Activated T-helper 9 cell treated with anti-CD3 and anti-CD28 coated beads, Interleukin-2, amount 50 U/mL, for 16 hours (primary cell): ENCODE measurements around the gene ALK.

ENCODE experiments used
- DNase-seq: peaks from one replicate; pipeline ENCODE4 v3.0.0-alpha.2; 2020; ENCODE audit warnings: low read depth

The ALK gene

DNA sequence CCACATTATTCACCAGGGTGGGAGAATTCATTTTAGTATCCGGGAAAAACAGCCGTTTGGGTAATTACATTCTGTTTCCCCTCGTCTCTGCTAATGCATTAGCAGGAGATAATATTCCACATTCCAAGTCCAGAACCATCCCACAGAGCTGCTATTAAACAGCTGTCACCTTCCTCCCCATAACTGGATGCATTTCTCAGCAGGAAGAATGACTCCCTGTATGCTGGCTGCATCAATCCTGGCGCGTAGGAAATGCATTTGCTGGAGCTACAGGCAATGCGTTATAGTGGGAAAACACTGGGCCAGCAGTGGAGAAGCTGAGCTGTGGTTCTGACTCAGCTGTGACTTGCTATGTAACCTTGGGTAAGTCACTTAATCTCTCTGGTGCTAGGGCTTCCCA, 560.2 kb downstream of the ALK start:
- no peak for DNase-seq

DNA sequence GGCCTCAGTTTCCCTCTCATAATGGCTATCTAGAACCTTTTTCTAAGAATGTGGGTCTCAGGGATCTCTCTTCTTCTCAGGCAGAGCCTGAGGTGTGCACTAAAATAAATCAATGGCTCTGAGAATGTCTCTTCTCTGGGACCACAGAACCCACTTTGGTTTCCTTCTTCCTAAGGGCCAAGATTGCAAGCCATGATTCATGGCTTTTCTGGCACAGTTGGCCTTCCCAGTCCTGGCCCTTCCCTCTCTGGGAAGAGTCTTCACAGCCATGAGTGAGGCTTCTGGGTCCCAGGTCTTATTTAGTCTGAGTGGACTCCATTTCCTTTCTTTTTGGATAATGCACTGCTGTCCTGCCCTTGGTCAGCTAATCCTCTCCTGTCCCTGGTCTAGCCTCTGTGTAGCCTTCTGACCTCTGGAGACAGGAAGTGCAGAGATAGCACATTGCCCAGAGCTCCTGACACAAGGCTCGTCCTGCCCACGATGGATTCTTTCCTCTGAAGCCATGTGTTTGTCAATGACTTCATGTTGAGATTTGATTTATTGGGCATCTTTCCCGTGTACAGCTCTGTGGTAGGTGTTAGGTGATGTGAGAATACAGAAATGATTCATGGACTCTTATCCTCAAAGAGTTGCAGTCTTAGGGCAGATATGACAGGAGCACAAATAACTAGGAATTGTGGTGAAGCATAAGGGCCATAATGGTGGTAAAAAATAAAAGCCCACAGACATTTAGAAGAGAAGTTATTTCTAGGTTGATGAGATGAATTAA, 561.2 kb downstream of the ALK start:
- DNase-seq, result no peak

DNA sequence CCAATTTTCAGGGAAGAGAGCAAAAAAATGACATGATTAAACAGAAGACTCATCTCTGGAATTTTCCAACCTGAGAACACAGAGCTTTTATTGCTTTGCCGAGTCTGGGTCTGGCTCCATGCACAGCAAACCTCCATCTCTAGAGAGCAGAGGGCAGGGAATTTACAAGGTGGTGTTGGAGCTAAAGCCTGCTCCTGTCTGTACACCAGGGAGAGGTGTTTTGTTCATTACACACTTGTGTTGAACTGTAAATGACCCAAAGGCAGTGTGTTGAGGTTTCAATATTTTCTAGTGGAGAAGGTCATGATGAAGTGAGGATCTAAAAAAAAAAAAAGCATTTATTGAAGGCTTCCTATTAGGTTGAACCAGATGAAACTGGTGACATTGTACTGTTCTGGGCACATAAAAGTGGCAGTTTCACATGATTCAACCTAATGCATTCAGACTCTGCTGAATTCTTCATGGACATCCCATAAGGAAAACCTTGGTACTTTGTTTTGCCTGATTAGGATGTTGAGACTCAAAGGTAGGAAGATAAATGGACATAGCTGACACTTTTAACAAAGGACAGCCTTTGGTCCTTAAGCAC, 567.9 kb downstream of the ALK start:
- no peak for DNase-seq

DNA sequence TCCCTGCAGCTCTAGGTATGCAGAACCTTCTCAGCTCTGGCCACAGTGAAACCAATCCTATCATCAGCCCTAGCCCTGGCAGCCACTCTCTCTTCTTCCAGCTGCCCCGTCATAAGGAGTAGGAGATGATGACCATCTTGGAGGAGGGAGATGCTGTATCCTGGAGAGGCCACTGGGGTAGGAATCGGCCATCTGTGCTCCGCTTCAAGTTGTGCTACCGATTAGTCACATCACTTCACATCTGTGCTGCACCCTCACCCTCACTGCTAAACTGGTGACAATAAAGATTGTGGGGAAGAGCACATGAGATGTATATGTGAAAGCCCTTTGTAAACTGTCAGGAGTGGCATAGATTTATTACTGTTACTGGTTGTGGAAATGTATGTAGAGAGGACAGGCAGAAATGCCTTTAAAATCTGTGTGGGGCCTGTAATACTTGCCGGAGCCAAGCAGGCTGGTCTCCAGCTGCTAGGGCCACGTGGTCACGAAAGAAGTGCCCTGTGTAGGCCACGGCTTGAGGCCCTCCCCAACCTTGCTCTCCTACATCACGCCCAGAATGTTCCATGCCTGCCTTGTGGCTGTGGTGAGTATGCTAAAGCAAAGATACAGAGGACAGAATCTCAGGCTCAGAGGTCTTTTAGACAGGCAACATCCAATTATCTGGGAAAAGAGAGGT, 569.3 kb downstream of the ALK start:
- no peak for DNase-seq

DNA sequence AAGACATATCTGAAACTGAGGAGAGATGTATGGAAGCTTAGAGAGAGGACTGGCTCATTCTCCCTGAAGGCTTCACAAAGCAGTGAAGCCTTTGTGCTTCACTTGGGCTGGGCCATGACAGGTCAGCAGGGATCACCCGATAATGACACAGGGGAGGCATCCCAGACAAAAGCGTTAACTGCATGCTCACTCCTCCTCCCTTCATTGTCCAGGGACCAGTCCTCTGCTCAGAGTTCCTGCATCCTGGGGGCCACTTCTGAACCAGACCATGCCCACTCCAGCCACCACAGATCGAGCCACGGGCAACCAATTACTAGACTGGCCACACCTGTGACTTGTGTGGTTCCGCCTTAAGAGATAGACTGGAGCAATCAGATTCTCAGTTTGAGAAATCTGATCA, 570.1 kb downstream of the ALK start:
- DNase-seq, result no peak

DNA sequence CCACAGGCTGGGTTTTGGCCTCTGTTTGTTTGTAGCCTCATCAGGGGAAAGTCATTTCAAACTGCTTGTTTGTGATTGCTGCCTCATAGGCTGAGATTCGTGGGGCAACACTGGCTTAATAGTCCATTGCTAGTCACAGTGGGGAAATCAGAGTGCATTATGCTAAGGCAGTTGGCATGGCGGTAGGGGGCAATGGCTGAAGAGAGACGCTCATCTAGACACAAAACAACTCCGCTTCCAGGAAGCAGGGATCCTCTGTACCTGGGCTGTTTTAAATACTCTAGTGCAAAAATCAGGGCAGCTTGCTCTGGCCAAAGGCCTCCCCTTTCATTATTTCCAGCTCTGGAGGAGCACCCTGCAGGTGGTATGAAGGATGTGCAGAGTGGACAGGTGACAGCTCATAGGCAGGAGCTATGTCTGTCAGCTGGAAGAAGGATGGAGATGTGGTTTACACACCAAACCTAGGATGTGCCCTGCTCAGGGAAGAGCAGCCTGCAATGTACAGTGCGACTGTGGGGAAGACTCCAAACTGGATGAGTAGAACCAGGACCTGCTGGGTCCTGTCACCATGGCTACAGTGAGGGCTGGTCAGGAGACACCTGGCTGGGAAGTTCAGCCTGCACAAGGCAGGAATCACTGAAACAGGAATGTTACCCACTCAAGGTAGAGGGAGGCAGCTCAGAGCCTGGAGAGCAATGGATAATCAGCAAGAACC, 571.9 kb downstream of the ALK start:
- no peak for DNase-seq

DNA sequence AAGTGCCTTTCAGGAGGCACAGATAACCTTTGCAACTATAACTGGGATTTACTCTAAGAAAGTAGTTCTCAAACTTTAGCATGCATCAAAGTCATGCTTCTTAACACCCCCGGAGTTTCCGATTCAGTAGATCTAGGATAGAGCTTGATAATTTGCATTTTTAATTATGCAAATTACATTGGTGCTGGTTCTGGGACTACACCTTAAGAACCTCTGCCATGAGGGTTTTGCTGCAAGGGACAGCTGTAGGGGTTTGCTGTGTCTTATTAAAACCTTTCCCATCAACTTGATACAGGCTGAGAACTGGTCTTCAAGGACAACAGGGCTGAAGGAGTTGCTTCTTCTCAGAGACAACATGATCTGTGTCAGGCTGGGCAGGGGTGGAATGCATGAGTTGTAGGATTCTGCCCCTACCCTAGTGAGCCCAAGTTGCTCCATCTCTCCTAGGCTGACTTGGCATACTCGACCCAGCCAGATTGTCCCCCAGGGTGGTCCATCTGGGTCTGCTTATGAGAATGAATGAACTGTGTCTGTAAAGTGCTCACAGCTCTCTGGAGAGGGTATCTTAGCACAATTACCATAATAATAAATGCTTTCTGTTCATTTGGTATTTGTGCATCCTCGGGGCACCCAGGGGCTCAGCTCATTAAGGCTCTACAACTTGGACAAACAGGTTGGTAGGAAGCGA, 573.5 kb downstream of the ALK start:
- DNase-seq, result no peak

DNA sequence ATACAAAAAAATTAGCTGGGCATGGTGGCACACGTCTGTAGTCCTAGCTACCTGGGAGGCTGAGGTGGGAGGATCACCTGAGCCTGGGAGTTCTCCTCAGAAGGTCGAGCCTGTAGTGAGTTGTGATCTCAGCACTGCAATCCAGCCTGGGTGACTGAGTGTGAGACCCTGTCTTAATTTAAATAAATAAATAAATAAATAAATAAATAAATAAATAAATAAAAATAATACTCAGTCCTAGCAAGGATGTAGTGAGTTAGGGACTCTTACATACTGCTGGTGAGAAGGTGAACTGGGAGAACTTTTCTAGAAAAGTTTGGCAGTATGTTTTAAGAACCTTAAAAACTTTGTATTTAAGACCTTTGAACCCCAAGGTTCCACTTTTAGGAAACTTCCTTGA, 576.1 kb downstream of the ALK start:
- no peak for DNase-seq

DNA sequence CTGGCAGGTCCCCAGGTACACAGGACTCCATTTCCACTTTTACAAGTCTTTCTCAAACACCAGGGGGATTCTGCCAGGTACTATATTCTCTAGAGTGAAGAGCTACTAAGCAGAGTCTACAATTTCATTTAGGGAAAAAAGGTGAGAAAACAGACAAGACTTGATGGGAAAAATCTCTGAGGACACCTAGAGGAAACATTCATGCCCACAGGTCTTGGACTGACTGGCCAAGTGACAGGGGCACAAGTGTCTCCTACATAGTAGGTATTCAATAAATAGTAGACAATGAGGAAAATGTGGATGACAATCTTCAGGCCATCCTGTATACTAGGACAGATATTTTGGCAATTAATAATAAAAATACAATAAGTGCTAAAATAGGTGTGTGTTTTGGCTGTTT, 577.6 kb downstream of the ALK start:
- no peak for DNase-seq

DNA sequence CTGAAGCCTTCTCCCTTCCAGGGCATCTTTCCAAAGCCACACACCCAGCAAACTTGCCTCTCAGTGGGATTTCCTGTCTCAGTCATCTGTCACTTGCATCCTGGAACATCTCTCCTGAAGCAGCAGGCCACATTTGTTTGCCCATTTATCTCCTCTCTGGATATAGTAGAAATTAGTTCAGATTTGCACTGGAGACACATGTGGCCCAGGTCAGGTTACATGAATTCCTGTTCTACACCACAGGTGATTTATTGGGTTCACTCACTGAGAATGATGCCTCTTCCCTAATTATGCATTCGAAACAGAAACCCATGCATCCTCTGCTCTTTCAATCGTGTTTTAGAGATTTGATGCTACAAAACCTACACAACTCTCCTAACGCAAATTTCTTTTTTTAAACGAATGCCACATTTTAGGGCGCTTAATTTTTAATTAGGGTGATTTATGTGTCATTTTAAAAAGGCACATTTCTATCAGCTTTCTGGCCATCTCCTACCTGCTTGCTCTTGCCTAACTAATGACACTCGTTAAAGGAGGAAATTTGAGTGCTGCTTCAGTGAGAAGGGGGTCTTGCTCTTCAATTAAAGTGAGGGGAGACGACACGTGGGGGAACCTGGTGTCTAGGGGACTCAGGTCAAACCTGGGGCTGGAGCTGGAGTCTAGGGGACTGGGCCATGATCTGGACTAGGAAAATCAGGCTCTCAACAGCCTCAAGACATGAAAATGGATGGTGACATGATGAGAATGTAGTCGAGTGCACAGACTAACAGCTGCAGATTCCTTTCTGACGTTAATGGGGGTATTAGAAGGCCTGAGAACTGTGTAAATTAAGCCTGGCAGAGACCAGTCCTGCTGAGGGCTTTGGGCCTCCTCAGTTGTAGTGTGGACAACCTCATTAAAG, 584.8 kb downstream of the ALK start:
- no peak for DNase-seq

DNA sequence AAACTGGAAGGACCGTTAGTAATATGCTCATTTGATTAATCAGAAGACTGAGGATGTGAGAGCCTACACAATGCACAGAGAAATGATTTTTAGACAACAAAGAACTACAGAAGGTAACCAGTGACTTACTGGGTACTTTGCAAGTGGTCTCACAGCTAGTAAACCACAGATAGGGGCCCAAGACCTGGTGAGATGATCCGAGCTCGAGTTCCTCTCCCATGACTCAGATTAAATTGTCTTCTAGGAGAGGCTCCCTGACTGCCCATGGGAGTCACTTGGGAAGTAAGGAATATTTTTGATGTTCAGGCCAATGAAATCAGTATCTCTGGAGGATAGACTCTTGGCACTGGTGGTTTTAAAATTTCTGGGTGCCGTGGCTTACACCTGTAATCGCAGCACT, 586.0 kb downstream of the ALK start:
- no peak for DNase-seq

DNA sequence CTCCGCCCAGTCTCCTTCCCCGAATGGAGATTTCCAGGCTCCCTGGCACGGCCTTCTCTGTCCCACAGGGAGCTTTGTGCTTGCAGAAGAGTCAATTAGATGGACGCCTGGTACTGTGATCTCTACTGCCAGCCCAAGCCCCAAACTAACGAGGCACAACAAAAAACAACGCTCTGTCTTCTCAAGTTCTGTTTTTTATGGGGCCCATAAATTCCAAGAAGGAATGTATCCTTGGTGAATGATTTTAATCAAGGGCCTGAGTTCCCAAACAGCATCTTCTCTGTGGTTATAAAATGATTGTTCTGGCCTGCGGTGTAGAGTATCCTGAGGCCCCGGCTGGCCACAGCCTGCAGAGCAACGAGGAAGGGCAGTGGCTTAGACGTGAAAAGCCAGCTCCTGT, 586.7 kb downstream of the ALK start:
- DNase-seq, result no peak

DNA sequence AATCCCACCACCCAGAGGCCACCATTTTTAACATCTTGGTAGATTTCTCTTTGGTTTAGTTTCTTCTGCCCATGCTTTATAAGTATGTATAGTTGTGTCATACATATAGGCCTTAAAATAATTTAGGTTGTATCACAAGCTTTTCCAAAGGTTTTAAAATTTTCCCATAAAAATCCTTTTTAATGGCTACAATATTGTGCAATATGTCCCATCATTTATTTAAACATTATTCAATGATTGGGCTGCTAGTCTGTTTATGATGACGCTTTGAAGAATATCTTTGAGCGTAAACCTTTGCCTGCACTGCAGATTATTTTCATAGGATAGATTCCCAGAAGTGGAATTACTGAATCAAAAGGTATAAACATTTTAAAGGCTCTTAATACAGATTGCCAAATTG, 588.8 kb downstream of the ALK start:
- no peak for DNase-seq

DNA sequence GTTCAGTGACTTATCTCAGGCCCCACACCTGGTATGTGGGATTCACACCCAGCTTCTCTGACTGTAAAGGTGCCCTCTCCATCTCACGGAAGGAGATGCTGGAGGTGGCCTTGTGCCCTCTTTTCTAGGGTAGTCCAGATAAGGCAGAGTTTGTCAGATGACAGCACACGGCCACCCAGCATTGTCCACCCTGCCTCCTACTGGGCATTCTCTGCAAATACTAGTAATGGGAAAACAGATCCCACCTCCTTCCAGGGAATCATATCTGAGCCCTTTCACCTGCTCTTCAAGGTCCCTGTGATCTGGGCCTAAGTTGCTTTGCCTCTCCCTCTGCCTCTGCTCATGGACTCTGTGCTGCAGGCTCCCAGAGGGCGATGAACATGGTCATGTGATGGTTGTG, 591.5 kb downstream of the ALK start:
- DNase-seq, result no peak

DNA sequence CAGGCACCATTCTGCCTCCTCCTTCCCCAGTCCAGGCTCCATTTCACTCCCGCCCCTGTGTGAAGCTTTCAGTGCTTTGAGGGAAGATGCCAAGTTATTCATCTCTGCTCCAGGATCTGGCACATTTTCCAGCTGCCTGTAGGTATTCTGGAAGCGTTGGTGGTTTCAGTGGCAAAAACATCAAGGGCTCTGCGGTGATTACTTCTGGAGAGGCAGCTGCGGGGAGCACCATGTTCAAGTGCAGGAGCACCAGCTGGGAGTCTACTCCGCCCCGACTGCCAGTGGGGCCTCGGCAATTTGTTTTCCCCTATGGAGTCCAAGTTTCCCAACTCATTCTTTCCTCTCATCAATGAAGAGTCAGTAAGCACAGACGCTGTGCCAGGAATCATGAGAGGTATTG, 594.5 kb downstream of the ALK start:
- no peak for DNase-seq

DNA sequence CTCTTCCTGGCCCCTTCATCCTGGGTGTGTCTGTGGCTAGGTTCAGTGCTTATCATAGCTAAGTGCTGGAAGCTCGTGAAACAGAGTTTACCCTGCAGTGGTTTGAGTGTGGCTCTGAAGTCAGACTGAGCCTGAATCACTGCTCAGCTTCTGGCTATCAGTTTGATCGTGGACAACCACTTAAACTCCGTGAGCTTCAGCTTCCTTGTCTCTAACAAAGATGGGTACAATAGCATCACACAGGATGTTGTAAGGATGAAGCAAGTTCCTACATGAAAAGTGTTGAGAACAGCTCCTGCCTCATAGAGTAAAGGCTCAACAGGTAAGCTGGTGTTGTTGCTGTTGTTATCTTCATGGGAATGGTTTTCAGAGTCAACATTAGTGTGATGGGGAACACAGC, 595.8 kb downstream of the ALK start:
- no peak for DNase-seq

DNA sequence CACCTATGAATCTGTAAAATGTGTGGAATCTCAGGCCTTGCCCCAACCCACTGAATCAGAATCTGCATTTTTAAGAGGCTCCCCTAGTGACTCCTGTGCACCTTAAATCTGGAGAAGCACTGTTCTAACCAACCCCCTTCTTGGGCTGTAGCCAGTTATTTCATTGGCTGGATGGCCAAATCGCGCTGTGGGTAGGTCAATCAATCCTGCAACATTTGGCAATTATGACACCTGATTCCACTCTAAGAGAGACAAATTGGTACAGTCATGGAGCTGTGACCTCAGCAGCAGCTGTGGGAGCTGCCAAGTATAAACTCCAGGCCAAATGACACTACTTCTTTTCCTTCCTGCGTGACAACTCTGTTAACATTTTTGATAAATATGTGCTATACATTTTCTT, 597.4 kb downstream of the ALK start:
- no peak for DNase-seq

DNA sequence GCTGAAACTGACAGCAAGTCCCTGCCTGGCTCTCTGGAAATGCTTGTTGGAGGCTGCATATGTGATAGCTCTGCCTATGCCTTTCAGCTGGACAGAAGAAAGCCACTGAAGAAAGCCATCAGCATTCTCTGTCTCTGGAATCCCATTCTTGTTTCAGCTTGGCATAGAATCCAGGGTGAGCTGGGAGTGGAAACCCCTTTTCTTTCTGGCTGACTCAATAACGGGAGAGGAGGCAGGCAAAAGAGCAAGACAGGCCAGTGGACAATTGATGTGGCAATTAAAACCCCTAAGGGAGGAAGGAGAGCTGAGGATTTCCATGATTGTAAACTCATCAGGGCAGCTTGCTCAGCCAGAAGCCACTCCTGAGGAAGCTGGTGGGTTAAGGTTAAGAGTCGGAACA, 598.1 kb downstream of the ALK start:
- DNase-seq, result no peak

DNA sequence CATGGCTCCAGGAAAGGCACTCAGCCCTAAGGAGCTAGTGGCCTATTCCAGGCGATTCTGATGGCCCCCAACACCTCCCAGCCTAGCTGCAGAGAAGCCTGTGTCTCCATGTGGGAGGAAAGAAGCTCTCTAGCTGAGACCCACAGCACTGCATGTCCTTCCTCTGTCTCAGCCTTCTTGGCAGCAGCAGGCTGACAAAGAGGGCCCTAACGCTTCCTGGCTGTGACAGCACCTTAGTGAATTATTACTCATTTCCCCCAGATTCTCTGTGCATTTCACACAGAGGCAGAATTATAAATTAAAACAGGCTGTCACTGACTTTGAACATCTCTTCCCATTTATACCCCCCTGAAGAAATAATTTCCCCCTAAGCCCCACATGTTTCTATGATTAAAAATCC, 599.4 kb downstream of the ALK start:
- DNase-seq, result no peak

DNA sequence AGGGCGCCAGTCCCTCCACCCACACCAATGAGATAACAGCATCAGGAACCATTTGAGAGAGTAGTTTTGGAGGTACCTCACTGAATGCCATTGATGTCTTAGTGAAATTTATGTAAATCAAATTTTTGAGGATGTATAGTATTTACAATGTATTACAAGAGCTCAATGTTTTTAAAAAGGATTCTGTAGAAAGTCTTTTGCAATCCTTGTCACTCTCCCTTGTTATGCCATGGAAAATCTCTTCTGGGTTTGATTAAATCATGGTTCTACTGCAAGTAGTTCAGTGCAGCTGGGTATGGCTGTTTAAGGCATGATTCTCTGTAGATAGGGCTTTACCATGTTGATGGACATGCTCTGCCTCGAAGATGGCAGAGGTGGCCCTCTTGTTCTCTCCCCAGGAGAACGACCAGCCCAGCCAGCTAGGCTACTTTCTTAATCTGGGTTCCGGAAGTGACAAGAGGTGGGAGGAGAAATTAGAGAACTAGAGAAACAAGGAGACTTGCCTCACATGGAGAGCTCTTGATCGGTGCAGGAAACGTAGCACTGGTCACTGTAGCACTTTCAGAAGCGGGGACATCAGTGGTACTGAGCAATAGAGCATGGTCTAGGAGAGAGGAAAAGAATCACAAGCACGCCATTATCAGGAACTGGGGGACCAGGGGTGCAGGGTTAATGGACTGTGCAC, 603.4 kb downstream of the ALK start:
- DNase-seq, result no peak

DNA sequence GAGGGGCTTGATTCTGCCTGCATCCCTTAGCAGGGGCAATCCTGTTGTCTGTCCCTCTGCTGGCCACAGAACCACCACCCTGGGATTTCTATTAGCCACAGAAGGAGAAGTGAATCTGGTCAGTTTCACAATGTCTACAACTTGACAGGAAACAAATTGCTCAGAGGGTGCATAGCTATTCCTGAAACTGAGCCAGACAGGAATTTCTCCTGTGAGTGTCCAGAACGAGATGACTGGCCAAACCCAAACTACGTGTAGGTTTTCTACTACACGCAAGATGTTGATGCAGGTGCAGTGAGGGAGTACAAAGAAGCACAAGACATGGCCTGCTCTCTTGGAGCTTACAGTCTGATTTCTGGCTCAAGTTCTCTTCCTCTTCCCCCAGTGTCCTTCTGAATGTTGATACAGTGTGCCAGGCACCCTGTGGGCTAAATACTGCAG, 604.3 kb downstream of the ALK start:
- no peak for DNase-seq
